ENCODE data around the gene RIN1.

Gene RIN1

GRCh38 chr11:66347425-66348276 is 11.4 kb upstream of the RIN1 start, which contains the start of gene B4GAT1:
Gene B4GAT1 (minus strand): TSS chr11:66347629. CDS start chr11:66347545, 84 bp downstream.
- H3K27ac ChIP-seq = peak within 1 kb of the TSS; percentile 98
- no peak for TF ChIP-seq CTCF (conservative IDR thresholded peaks at IDR 0.05)

GRCh38 chr11:66346476-66347424 is 10.5 kb upstream of the RIN1 start:
- no peak for TF ChIP-seq CTCF (conservative IDR thresholded peaks at IDR 0.05)
- peak overlapping the region; percentile 98 for H3K27ac ChIP-seq

DNA sequence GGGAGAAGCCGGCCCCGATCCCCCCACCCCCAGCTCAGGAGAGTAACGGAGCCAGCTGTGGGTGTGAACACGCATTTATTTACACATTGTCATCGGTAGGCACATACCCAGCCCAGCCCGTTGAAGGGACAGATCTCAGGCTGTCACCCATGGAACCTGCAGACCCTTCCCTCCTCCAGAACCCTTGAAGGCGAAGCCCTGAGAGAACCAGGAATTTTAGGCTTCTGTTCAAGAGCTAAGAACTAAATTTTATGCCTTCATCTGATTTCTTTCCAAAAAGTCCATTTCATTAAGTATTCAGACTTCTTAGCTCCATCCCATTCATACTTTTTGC is 9.0 kb upstream of the RIN1 start:
- no peak for TF ChIP-seq CTCF (conservative IDR thresholded peaks at IDR 0.05)
- H3K27ac ChIP-seq = peak overlapping the region; percentile 98

DNA sequence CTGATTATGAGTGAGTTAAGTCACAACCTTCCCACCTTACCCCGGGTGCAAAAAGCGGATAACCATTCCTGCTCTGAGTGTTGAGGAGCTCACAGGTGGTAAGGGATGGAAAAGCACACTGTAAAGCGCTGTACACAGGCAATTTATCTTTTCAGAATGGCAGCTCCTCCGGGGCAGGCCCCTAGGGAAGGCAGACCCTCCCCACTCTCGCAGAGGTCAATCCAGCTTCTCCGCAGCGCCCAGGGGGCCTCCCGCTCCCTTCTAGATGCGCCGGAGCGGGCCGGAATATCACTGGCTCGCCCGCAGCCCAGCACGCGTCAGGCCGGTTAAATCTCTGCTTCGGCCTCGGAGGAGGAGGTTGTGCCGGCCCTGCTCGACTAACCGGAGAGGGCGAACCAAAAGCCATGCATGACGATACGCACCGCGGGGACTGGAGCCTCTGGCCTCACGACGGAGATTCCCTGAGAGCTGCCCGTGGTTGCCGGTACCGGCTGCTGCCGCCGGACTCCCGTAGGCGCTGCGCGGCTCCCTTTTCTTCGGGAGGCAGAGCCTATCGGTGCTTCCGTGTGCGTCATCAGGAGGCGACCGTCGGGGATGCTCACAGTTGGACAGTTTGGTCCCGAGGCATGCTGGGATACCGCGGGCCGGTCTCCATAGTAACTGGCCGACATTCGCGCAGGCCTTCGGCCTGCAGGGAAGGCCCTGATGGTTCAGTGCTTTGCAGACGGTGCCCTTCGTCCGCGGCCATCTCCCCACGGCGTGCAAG is 8.5 kb upstream of the RIN1 start, which contains the start of gene BRMS1:
Gene BRMS1, minus strand, starts transcription at position 555 of the 766 bp plus-strand sequence. CDS start 2,870 bp downstream, outside the sequence.
- H3K27ac ChIP-seq = peak within 1 kb of the TSS; percentile 98
- TF ChIP-seq CTCF (conservative IDR thresholded peaks at IDR 0.05) = peak; percentile 50

GRCh38 chr11:66343176-66343575 is 6.9 kb upstream of the RIN1 start:
- no peak for TF ChIP-seq CTCF (conservative IDR thresholded peaks at IDR 0.05)
- peak overlapping the region; percentile 98 for H3K27ac ChIP-seq

GRCh38 chr11:66341502-66342126 is 5.4 kb upstream of the RIN1 start:
- no peak for TF ChIP-seq CTCF (conservative IDR thresholded peaks at IDR 0.05)
- no peak overlapping the region for H3K27ac ChIP-seq
